ENCODE measurements around the gene IKBIP. TPM values are rescaled to one million over a fixed set of nuclear protein-coding genes. Genes with fewer than 3 reads are reported as not detected.

IKBIP gene
- total RNA-seq, 1 experiment from 2014 or later: 14.5 TPM

DNA sequence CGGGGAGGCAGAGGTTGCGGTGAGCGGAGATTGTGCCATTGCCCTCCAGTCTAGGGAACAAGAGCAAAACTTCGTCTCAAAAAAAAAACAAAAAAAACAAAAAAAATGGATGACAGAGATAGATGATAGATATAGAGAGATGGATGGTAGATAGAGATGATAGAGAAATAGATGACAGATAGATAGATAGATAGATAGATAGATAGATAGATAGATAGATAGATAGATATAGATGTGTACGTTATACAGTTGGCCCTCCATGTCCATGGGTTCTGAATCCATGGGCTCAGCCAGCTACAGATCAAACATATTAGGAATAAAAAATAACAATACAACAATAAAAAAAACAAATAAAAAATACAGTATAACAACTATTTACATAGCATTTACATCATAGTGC lies 63.9 kb downstream of the IKBIP start:
- no TSS peak for BruUV-seq (replicated peaks)
- Histone ChIP-seq H3K36me3 (ENCODE audit: control insufficient read depth in 1 of 2, insufficient read depth in 2 of 2, low read length in 2 of 2) (no peaks in the 10 kb centered on the region), H2AFZ (ENCODE audit: low read depth, low read length, poor library complexity, severe bottlenecking) (no peak overlapping the region), H3K27ac (ENCODE audit: low read depth, low read length) (no peak overlapping the region), H4K20me1 (ENCODE audit: insufficient read depth) (no peaks in the 10 kb centered on the region), H3K4me3 (replicated peaks in 1 of 2; ENCODE audit: low read depth in 1 of 2, low read length in 2 of 2) (no peak overlapping the region), H3K27me3 (ENCODE audit: insufficient read depth, low read length) (no peaks in the 10 kb centered on the region), H3K79me2 (ENCODE audit: insufficient read depth, low read length) (no peaks in the 10 kb centered on the region), H3K9me2 (ENCODE audit: insufficient read depth) (no peaks in the 10 kb centered on the region), H3K9me3 (ENCODE audit: control insufficient read depth in 1 of 2, insufficient read depth in 1 of 2, low read depth in 1 of 2, low read length in 2 of 2) (no peaks in the 10 kb centered on the region), H3K4me2 (ENCODE audit: low read length) (no peak overlapping the region), H3K9ac (ENCODE audit: low read length) (no peak overlapping the region), H3K4me1 (ENCODE audit: control insufficient read depth in 1 of 2, insufficient read depth in 2 of 2, low read length in 2 of 2) (peaks cover 21 to 43% of the 10 kb centered on the region in 2 experiments)
- ChIA-PET CTCF (no interaction called here), POLR2A (no interaction called here), RAD21 (ENCODE audit: low non-redundant PET in 1 of 2, low total read pairs in 2 of 2, uncharacterized antibody in 2 of 2, unreplicated experiment in 2 of 2) (no interaction called here)
- no peak for TF ChIP-seq EGR1 (IDR thresholded peaks at IDR 0.05; ENCODE audit: low read depth)
- TF ChIP-seq CEBPB (IDR thresholded peaks at IDR 0.05; ENCODE audit: low read depth): no peak
- TF ChIP-seq ELF1 (IDR thresholded peaks at IDR 0.05; ENCODE audit: borderline replicate concordance, low read depth): no peak
- no peak for TF ChIP-seq YY1 (IDR thresholded peaks at IDR 0.05; ENCODE audit: extremely low read depth, insufficient replicate concordance, low read depth, low read length)
- TF ChIP-seq EZH2phosphoT487 (IDR thresholded peaks at IDR 0.05; ENCODE audit: borderline replicate concordance): no peak
- TF ChIP-seq ZNF274 (IDR thresholded peaks at IDR 0.05; ENCODE audit: low read depth, low read length): no peak
- no peak for TF ChIP-seq TCF7L2 (IDR thresholded peaks at IDR 0.05; ENCODE audit: borderline replicate concordance, extremely low read depth, insufficient read depth, insufficient read length)
- TF ChIP-seq, protein P1, sequence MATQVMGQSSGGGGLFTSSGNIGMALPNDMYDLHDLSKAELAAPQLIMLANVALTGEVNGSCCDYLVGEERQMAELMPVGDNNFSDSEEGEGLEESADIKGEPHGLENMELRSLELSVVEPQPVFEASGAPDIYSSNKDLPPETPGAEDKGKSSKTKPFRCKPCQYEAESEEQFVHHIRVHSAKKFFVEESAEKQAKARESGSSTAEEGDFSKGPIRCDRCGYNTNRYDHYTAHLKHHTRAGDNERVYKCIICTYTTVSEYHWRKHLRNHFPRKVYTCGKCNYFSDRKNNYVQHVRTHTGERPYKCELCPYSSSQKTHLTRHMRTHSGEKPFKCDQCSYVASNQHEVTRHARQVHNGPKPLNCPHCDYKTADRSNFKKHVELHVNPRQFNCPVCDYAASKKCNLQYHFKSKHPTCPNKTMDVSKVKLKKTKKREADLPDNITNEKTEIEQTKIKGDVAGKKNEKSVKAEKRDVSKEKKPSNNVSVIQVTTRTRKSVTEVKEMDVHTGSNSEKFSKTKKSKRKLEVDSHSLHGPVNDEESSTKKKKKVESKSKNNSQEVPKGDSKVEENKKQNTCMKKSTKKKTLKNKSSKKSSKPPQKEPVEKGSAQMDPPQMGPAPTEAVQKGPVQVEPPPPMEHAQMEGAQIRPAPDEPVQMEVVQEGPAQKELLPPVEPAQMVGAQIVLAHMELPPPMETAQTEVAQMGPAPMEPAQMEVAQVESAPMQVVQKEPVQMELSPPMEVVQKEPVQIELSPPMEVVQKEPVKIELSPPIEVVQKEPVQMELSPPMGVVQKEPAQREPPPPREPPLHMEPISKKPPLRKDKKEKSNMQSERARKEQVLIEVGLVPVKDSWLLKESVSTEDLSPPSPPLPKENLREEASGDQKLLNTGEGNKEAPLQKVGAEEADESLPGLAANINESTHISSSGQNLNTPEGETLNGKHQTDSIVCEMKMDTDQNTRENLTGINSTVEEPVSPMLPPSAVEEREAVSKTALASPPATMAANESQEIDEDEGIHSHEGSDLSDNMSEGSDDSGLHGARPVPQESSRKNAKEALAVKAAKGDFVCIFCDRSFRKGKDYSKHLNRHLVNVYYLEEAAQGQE (IDR thresholded peaks at IDR 0.05; ENCODE audit: low read depth): no peak
- no peak for TF ChIP-seq SIN3A (IDR thresholded peaks at IDR 0.05; ENCODE audit: low read depth)
- intact Hi-C loops (cut with micrococcal nuclease): no loop called here
- DNase-seq (ENCODE audit: low read depth, low spot score): no peak
- no peak for ATAC-seq

Data from HCT116 (cell line).